IMR-90 (cell line): Measurements from ENCODE around the gene EFHB. TPM values are rescaled to one million over a fixed set of nuclear protein-coding genes. Genes with fewer than 3 reads are reported as not detected.

Experiments
- ATAC-seq: fragments of 200-7000 bp; cut with Tn5 transposase; 2 replicates; pipeline ENCODE4 v1.9.1; 2020; ENCODE audit warnings: low read depth, mild to moderate bottlenecking, moderate library complexity
- BruUV-seq: library from RNA; stranded (reverse); fragments of 400-500 nt; replicated peaks from 2 replicates; lab custom pipeline; 2021; lab: Mats Ljungman, UMichigan
- CTCF ChIA-PET: fragments of 300-600 bp; formaldehyde crosslinking; extraction: SDS; loops from one replicate; lab custom pipeline; 2021; ENCODE audit warnings: antibody characterized with exemption; lab: Yijun Ruan, JAX
- POLR2A ChIA-PET: fragments of 300-600 bp; sonication (Branson Sonifier 250); formaldehyde crosslinking; loops from one replicate; lab custom pipeline; 2022; ENCODE audit warnings: antibody characterized with exemption; ENCODE audit not compliant: unreplicated experiment; lab: Charles Lee
- DNase-seq: peaks from one replicate; pipeline ENCODE4 v3.0.0; 2013
- H2AFZ ChIP-seq: replicated peaks from 2 replicates; pipeline ENCODE3; 2013; ENCODE audit warnings: low read length, mild to moderate bottlenecking; ENCODE audit not compliant: poor library complexity
- H2AK5ac ChIP-seq: 2 replicates; pipeline ENCODE4 v1.6.1; 2013; ENCODE audit warnings: low read depth, low read length, inconsistent platforms
- H2AK9ac ChIP-seq: replicated peaks from 2 replicates; pipeline ENCODE3; 2013; ENCODE audit warnings: mild to moderate bottlenecking, low read depth, low read length, moderate library complexity; ENCODE audit not compliant: poor library complexity
- H2BK120ac ChIP-seq: 2 replicates; pipeline ENCODE4 v1.6.1; 2013; ENCODE audit warnings: low read depth, low read length, inconsistent platforms
- H2BK15ac ChIP-seq: 3 replicates; pipeline ENCODE4 v1.6.1; 2013; ENCODE audit warnings: low read depth, low read length, inconsistent platforms
- H2BK20ac ChIP-seq: 2 replicates; pipeline ENCODE4 v1.6.1; 2013; ENCODE audit warnings: low read depth, mild to moderate bottlenecking, inconsistent platforms, low read length, moderate library complexity
- H2BK5ac ChIP-seq: 2 replicates; pipeline ENCODE4 v1.6.1; 2013; ENCODE audit warnings: mild to moderate bottlenecking, low read depth, low read length, inconsistent platforms; ENCODE audit not compliant: poor library complexity, severe bottlenecking
- H3K14ac ChIP-seq: replicated peaks from 2 replicates; pipeline ENCODE4 v1.6.1; 2013; ENCODE audit warnings: low read depth, low read length, inconsistent platforms
- H3K18ac ChIP-seq: 2 replicates; pipeline ENCODE4 v1.6.1; 2013; ENCODE audit warnings: low read depth, low read length, control low read depth
- H3K23ac ChIP-seq: 2 replicates; pipeline ENCODE4 v1.6.1; 2013; ENCODE audit warnings: low read depth, low read length, inconsistent platforms
- H3K27ac ChIP-seq: 2 replicates; pipeline ENCODE4 v1.5.1; 2013; ENCODE audit warnings: mild to moderate bottlenecking, control low read depth, low read length; ENCODE audit not compliant: insufficient read depth
- H3K27me3 ChIP-seq: 2 replicates; pipeline ENCODE4 v1.6.1; 2013; ENCODE audit warnings: low read length; ENCODE audit not compliant: control insufficient read depth, insufficient read depth
- H3K36me3 ChIP-seq: 2 replicates; pipeline ENCODE4 v1.6.1; 2013; ENCODE audit warnings: low read length, mixed read lengths; ENCODE audit not compliant: control insufficient read depth, insufficient read depth
- H3K4ac ChIP-seq: 2 replicates; pipeline ENCODE4 v1.6.1; 2013; ENCODE audit warnings: low read depth, low read length, inconsistent platforms
- H3K4me1 ChIP-seq: 2 replicates; pipeline ENCODE4 v1.6.1; 2013; ENCODE audit warnings: low read length, mixed read lengths; ENCODE audit not compliant: control insufficient read depth, insufficient read depth
- H3K4me2 ChIP-seq: 2 replicates; pipeline ENCODE4 v1.6.1; 2013; ENCODE audit warnings: low read depth, mild to moderate bottlenecking, control low read depth, low read length, moderate library complexity
- H3K4me3 ChIP-seq: 2 replicates; pipeline ENCODE4 v1.5.1; 2013; ENCODE audit warnings: low read depth, mild to moderate bottlenecking, control low read depth, low read length, moderate library complexity; ENCODE audit not compliant: insufficient read depth
- H3K56ac ChIP-seq: 2 replicates; pipeline ENCODE4 v1.6.1; 2013; ENCODE audit warnings: low read length, inconsistent platforms; ENCODE audit not compliant: insufficient read depth; ENCODE audit errors: extremely low read depth
- H3K79me1 ChIP-seq, 2 experiments: 2 replicates each; pipeline ENCODE4 v1.6.1; 2013; ENCODE audit warnings: low read length in 2 of 2, inconsistent platforms in 1 of 2, low read depth in 1 of 2
- H3K9ac ChIP-seq: 2 replicates; pipeline ENCODE4 v1.6.1; 2013; ENCODE audit warnings: low read depth, low read length, control low read depth
- H3K9me1 ChIP-seq: 2 replicates; pipeline ENCODE4 v1.6.1; 2013; ENCODE audit warnings: low read length, inconsistent platforms; ENCODE audit not compliant: insufficient read depth
- H3K9me3 ChIP-seq: 2 replicates; pipeline ENCODE4 v1.6.1; 2013; ENCODE audit warnings: low read length; ENCODE audit not compliant: control insufficient read depth, insufficient read depth
- H4K20me1 ChIP-seq: 2 replicates; pipeline ENCODE4 v1.6.1; 2013; ENCODE audit warnings: low read length, inconsistent platforms; ENCODE audit not compliant: insufficient read depth
- H4K5ac ChIP-seq: 2 replicates; pipeline ENCODE4 v1.6.1; 2013; ENCODE audit warnings: mild to moderate bottlenecking, low read depth, low read length, control low read depth
- H4K8ac ChIP-seq, 2 experiments: 2 replicates each; pipeline ENCODE4 v1.6.1; 2013; ENCODE audit warnings: low read depth in 2 of 2, low read length in 2 of 2, control low read depth in 1 of 2, inconsistent platforms in 1 of 2
- H4K91ac ChIP-seq: 2 replicates; pipeline ENCODE4 v1.6.1; 2013; ENCODE audit warnings: low read depth, low read length, inconsistent platforms; ENCODE audit not compliant: insufficient read depth
- CHD1 ChIP-seq: IDR thresholded peaks from 2 replicates; pipeline ENCODE4 v1.6.1; 2012; ENCODE audit warnings: low read depth, low read length, improper control_type of control experiment
- FOS ChIP-seq: fragments of 150-350 bp; IDR thresholded peaks from 2 replicates; pipeline ENCODE4 v1.6.1; 2016; ENCODE audit warnings: low read depth, low read length
- MAZ ChIP-seq: IDR thresholded peaks from 2 replicates; pipeline ENCODE4 v1.6.1; 2012; ENCODE audit warnings: low read depth, mild to moderate bottlenecking, low read length, improper control_type of control experiment, moderate library complexity, borderline replicate concordance
- MXI1 ChIP-seq: IDR thresholded peaks from 2 replicates; pipeline ENCODE4 v1.6.1; 2012; ENCODE audit warnings: low read depth, mild to moderate bottlenecking, low read length, moderate library complexity, borderline replicate concordance
- NFE2L2 ChIP-seq: fragments of 150-350 bp; IDR thresholded peaks from 2 replicates; pipeline ENCODE4 v1.6.1; 2016; ENCODE audit warnings: low read depth, mild to moderate bottlenecking, low read length
- RCOR1 ChIP-seq: IDR thresholded peaks from 2 replicates; pipeline ENCODE4 v1.6.1; 2012; ENCODE audit warnings: mild to moderate bottlenecking, low read length, improper control_type of control experiment; ENCODE audit not compliant: insufficient replicate concordance
- SMC3 ChIP-seq: fragments of 150-350 bp; IDR thresholded peaks from 2 replicates; pipeline ENCODE4 v1.6.1; 2016; ENCODE audit warnings: low read depth, mild to moderate bottlenecking, antibody characterized with exemption, low read length, moderate library complexity
- WGBS, 2 experiments: methylation state at CpG; one replicate each; pipeline versions ENCODE4 v1.1.5 to v1.1.7; 2013; ENCODE audit warnings: missing lambda C conversion rate in 2 of 2; ENCODE audit not compliant: insufficient read length in 1 of 2; ENCODE audit errors: extremely low coverage in 2 of 2; 5-methylcytosine and 5-hydroxymethylcytosine counted together
- dilution Hi-C: fragments of 300-500 bp; cut with HindIII; formaldehyde crosslinking; loops from one replicate; pipeline ENCODE4 v1.14.3; 2018; ENCODE audit warnings: low sequenced_read_pairs; ENCODE audit not compliant: unreplicated experiment
- in situ Hi-C: fragments of 300-500 bp; cut with MboI; formaldehyde crosslinking; loops from 3 replicates; pipeline ENCODE4 v1.14.3; 2019; ENCODE audit warnings: low sequenced_read_pairs, inconsistent platforms, mixed read lengths
- intact Hi-C: fragments of 100-400 bp; cut with micrococcal nuclease; formaldehyde crosslinking; loops from 2 replicates; pipeline ENCODE4 v1.10.0; 2022
- polyA plus RNA-seq, 3 experiments: library from polyadenylated mRNA; depleted of rRNA; stranded (reverse); fragments of >200 nt; gene quantifications; 2 replicates each; pipeline ENCODE4 v1.2.3, GENCODE V29; 2012; ENCODE audit warnings: low replicate concordance in 1 of 3
- total RNA-seq: library from RNA; depleted of rRNA; stranded (reverse); fragments of >200 nt; gene quantifications from 2 replicates; pipeline ENCODE4 v1.2.3, GENCODE V29; 2012
- TF ChIP-seq, protein P1 (sequence below): fragments of 150-350 bp; IDR thresholded peaks from 2 replicates; pipeline ENCODE4 v1.6.1; 2016; ENCODE audit warnings: low read depth, mild to moderate bottlenecking, low read length, moderate library complexity, borderline replicate concordance
- TF ChIP-seq, protein P2 (sequence below): fragments of 150-350 bp; IDR thresholded peaks from 2 replicates; pipeline ENCODE4 v1.6.1; 2017; ENCODE audit warnings: mild to moderate bottlenecking, antibody characterized with exemption, low read length, low read depth

Gene EFHB
- total and polyA plus RNA-seq, 2 of the 4 experiments (the other 2 are of a cell fraction), result under 0.01 to 1.0 TPM

DNA sequence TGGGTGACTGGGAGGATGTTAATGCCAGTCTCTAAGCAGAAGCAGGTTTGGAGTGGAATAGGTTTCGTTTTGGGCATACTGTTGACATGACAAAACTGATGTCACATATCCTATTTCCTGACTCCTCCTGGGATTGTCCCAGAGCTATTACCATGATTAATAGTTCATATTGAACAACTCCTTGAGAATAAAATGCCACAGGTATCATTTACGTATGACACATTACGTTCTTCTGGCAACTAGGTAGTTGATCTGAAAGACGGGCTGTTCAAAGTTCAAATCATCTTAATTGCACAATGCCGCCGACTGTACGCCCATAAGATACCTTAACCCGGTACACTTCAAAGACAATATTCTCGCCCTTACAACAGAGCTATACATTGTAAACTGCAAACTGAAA, 11.5 kb upstream of the EFHB start:
- ATAC-seq, result no peak
- ChIA-PET POLR2A (interaction anchor here (0.5 kb wide), 1 partner anchor 10 kb away, joined by 6 read pairs; no protein-coding TSS in a partner anchor), CTCF (no interaction called here)
- Histone ChIP-seq H4K91ac (no peak overlapping the region), H3K9ac (no peak overlapping the region), H2AK9ac (no peak overlapping the region), H3K18ac (no peak overlapping the region), H3K79me1 (peaks cover 5 to 13% of the 10 kb centered on the region in 2 experiments; a peak in 2 of 4 replicates), H2AFZ (no peak overlapping the region), H3K27ac (no peak overlapping the region), H3K14ac (no peak overlapping the region), H3K27me3 (no peaks in the 10 kb centered on the region), H3K23ac (no peak overlapping the region), H4K8ac (peak overlapping the region in 1 of 2 experiments; percentile 91; a peak in 1 of 4 replicates), H4K5ac (no peak overlapping the region), H2BK20ac (no peak overlapping the region), H3K4ac (no peak overlapping the region), H2BK5ac (no peak overlapping the region), H3K56ac (no peak overlapping the region), H3K9me1 (no peaks in the 10 kb centered on the region; the same call in 1 of the 2 replicates), H3K36me3 (no peaks in the 10 kb centered on the region; the same call in 1 of the 2 replicates), H3K4me3 (no peak overlapping the region), H2BK120ac (no peak overlapping the region), H3K4me2 (no peak overlapping the region), H2AK5ac (no peak overlapping the region), H3K9me3 (no peaks in the 10 kb centered on the region), H3K4me1 (peaks cover 6% of the 10 kb centered on the region; the same call in 1 of the 2 replicates), H4K20me1 (peaks cover 23% of the 10 kb centered on the region), H2BK15ac (no peak overlapping the region)
- intact Hi-C loops, result loop anchor here (5.0 kb wide), 2 partner anchors 97 to 242 kb away; partner anchors contain the start of genes KAT2B and SGO1
- in situ Hi-C loops, result loop anchor here (10.0 kb wide), 1 partner anchor 239 kb away; the partner anchor contains the start of gene SGO1
- dilution Hi-C loops, result no loop called here
- DNase-seq, result no peak
- no TSS peak for BruUV-seq
- TF ChIP-seq, protein P1, sequence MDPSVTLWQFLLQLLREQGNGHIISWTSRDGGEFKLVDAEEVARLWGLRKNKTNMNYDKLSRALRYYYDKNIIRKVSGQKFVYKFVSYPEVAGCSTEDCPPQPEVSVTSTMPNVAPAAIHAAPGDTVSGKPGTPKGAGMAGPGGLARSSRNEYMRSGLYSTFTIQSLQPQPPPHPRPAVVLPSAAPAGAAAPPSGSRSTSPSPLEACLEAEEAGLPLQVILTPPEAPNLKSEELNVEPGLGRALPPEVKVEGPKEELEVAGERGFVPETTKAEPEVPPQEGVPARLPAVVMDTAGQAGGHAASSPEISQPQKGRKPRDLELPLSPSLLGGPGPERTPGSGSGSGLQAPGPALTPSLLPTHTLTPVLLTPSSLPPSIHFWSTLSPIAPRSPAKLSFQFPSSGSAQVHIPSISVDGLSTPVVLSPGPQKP, result no peak
- TF ChIP-seq RCOR1, result no peak
- TF ChIP-seq MXI1, result no peak
- TF ChIP-seq, protein P2, sequence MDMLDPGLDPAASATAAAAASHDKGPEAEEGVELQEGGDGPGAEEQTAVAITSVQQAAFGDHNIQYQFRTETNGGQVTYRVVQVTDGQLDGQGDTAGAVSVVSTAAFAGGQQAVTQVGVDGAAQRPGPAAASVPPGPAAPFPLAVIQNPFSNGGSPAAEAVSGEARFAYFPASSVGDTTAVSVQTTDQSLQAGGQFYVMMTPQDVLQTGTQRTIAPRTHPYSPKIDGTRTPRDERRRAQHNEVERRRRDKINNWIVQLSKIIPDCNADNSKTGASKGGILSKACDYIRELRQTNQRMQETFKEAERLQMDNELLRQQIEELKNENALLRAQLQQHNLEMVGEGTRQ, result no peak
- TF ChIP-seq CHD1, result no peak
- TF ChIP-seq NFE2L2, result no peak
- TF ChIP-seq FOS, result no peak
- no peak for TF ChIP-seq SMC3
- no peak for TF ChIP-seq MAZ
- WGBS, 2 experiments, result 95% methylated on average over 6 of the region's 9 CpGs; no CpG with 5 or more reads in 1 of the 2 experiments
